Measurements from ENCODE around the gene ABCA2.

- TF ChIP-seq CTCF (conservative IDR thresholded peaks at IDR 0.05; ENCODE audit: low read length) (no peak), EZH2phosphoT487 (IDR thresholded peaks at IDR 0.05; ENCODE audit: borderline replicate concordance) (no peak)
These were observed 32.7 kb downstream of the ABCA2 start for GRCh38 chr9:136995362-136995761.
